Astrocyte of the spinal cord (primary cell): Measurements from ENCODE around the gene CHST8.

Experiments used
- DNase-seq: peaks from one replicate; pipeline ENCODE4 v3.0.0; 2011; ENCODE audit warnings: low read depth, low spot score
- H3K4me3 ChIP-seq: 2 replicates; pipeline ENCODE4 v1.5.1; 2011; ENCODE audit warnings: low read depth, mild to moderate bottlenecking, low read length, moderate library complexity
- in situ Hi-C: cut with HindIII; loops from 2 replicates; pipeline ENCODE4 v1.10.0; 2017; ENCODE audit warnings: low sequenced_read_pairs
- TF ChIP-seq, protein P1 (sequence below): IDR thresholded peaks from 2 replicates; pipeline ENCODE4 v1.5.1; 2012; ENCODE audit warnings: low read depth, mild to moderate bottlenecking, low read length, inconsistent platforms

The CHST8 gene

DNA sequence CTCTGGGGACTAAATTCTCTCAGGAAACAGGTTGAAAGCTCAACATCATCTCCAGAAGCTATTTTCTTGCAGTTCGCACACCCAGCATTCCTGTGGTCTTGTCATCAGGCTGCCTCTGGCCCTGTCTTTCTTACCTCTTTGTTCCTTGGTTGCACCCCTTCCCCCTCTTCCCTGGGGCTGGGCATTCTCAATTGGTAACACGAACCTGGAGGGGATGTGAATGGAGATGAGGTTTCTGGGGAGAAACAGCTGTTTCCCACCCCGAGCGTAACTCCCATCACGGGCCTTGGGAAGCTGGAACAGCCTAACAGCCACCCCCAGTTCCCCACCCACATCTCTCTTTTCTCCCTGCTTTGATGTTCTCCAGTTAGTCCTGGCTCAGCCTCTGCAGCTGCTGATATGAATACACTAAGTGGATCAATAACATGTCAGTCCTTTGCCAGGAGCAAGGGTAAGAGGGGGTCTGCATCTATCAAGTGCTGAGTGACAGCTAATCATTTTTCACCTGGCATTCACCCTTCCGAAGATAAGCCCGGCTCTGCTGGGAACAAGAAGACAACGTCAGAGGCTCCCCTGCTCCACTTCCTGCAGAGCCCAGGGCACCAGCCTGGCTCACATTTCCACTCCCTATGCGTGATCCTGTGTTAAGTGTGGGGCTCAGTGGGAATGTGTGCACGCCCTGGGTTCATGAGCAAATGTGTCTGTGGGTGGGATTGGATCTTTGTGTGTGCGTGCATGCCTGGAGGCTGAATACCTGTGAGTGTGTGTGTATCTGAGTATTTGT is 100.9 kb downstream of the CHST8 start:
- H3K4me3 ChIP-seq, result no peak overlapping the region
- TF ChIP-seq, protein P1, sequence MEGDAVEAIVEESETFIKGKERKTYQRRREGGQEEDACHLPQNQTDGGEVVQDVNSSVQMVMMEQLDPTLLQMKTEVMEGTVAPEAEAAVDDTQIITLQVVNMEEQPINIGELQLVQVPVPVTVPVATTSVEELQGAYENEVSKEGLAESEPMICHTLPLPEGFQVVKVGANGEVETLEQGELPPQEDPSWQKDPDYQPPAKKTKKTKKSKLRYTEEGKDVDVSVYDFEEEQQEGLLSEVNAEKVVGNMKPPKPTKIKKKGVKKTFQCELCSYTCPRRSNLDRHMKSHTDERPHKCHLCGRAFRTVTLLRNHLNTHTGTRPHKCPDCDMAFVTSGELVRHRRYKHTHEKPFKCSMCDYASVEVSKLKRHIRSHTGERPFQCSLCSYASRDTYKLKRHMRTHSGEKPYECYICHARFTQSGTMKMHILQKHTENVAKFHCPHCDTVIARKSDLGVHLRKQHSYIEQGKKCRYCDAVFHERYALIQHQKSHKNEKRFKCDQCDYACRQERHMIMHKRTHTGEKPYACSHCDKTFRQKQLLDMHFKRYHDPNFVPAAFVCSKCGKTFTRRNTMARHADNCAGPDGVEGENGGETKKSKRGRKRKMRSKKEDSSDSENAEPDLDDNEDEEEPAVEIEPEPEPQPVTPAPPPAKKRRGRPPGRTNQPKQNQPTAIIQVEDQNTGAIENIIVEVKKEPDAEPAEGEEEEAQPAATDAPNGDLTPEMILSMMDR, result no peak
- DNase-seq, result no peak
- in situ Hi-C loops, result no loop called here

DNA sequence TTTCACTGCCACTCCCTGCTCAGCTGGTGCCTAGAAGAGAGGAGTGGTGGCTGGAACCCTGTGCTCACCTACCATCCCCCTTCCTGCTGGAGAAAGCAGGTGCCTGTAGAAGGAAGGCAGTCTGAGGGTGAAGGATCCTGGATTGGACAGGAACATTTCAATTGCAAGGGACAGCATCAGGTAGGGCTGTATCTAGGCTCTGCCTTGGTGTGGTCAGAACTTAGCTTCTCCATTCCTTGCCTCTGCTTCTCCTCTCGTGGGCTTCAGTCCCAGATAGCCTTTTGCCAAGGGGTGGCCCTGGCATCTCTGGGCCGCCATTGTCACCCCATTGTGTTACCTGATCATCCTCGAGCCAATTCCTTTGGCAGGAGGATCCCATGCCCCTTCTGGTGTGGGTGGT is 101.8 kb downstream of the CHST8 start:
- TF ChIP-seq, protein P1, result no peak
- H3K4me3 ChIP-seq, result no peak overlapping the region
- DNase-seq, result no peak
- in situ Hi-C loops, result no loop called here

DNA sequence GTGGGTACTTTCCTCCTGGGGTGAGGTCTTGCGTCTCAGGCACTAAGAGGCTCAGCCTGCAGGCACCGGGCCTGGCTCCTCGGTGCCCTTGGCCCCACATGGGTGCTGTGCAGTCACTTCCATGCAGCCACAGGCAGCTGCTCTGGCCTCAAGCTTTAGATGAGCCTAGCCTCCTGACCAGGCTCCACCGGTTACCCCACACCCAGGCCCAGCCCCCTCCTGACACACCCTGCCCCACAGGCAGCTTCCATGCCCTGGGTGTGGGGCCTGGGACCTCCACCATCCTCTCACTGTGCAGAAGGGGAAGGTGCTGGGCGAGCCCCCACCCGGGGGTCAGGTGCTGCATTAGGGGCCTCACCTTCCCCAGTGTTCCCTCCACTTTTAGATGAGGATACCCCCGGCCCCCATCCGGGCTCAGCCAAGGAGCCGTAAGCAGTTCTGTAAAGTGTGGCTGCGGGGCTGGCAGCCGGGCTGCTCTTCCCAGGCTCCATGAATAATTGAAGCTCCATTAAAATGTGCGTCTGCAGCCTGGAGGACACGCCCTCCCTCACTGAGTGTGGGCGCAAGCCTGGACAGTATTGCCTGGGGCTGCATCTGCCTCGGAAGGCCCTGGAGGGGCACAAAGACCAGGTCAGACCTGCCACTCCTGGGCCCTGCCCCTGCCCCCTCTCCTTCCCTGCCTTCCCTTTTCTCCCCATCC is 102.4 kb downstream of the CHST8 start:
- in situ Hi-C loops, result no loop called here
- TF ChIP-seq, protein P1, result no peak
- H3K4me3 ChIP-seq, result no peak overlapping the region
- no peak for DNase-seq

DNA sequence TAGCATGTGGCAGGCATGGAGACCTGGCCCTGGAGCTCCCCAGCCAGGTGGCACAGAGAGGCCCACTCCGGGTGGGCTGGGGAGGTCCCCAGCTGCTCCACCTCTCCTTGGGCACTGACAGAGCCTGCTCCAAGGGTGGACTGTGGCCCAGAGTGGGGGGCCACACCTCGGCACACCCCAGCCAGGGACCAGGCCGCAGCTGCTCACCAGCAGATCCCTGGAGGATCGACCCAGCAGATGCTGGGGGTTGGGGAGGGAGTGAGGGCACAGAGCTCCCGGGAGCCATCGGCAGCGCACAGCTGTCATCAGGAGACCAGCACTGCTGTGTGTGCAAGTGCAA is 102.9 kb downstream of the CHST8 start:
- in situ Hi-C loops, result no loop called here
- DNase-seq, result no peak
- H3K4me3 ChIP-seq, result no peak overlapping the region
- TF ChIP-seq, protein P1, result no peak

DNA sequence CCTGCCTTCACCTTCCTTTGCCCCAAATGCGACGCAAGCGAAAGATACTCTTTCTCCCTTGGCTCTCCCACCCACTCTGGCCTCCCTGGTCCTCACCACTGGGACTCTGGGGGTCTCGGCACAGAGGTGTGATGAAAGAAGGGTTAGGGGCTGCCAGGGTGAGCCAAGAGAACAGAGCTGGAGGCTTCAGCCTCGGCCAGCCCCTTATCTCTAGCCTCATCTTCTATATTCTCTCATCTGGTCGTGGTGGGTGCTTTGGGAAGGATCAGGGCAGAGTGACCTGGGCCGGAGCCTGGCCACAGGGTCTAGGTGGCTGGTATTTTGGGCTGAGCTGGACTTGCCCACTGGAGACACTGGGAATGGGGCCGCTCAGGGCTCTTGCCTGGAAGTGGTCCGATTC is 103.8 kb downstream of the CHST8 start:
- H3K4me3 ChIP-seq, result no peak overlapping the region
- TF ChIP-seq, protein P1, result no peak
- in situ Hi-C loops, result no loop called here

DNA sequence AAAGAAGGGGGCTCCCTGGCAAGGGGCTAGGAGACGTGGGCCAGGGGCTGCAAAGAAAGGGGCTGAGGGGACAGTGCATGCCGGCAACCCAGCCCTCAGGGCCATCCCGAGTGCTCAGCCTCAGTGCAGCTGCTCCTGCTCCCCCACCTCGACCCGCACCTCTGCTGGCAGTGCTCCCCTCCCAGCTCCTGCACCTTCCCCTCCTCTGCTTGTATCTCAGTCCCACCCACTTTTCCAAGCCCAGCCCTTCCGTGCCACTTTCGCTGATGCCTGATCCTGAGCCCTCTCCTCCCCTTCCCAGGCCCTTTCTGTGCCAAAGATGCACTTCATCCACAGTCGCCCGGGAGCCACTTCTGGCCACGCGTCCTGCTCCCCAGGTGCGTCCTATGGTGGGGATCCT is 105.0 kb downstream of the CHST8 start:
- in situ Hi-C loops, result no loop called here
- DNase-seq, result no peak
- no peak overlapping the region for H3K4me3 ChIP-seq
- TF ChIP-seq, protein P1, result no peak

More for the DNA sequence above, 103.8 kb downstream of the CHST8 start:
- DNase-seq, result no peak
